Stimulated activated CD8-positive, alpha-beta memory T cell treated with anti-CD3 and anti-CD28 coated beads, Interleukin-12 subunit alpha, Interleukin-12 subunit beta, amount 100 ng/mL, for 24 hours (primary cell): ENCODE results near the gene SUSD6.

Experiments
- DNase-seq: peaks from one replicate; pipeline ENCODE4 v3.0.0-alpha.2; 2020; ENCODE audit errors: extremely low read depth

Gene SUSD6

DNA sequence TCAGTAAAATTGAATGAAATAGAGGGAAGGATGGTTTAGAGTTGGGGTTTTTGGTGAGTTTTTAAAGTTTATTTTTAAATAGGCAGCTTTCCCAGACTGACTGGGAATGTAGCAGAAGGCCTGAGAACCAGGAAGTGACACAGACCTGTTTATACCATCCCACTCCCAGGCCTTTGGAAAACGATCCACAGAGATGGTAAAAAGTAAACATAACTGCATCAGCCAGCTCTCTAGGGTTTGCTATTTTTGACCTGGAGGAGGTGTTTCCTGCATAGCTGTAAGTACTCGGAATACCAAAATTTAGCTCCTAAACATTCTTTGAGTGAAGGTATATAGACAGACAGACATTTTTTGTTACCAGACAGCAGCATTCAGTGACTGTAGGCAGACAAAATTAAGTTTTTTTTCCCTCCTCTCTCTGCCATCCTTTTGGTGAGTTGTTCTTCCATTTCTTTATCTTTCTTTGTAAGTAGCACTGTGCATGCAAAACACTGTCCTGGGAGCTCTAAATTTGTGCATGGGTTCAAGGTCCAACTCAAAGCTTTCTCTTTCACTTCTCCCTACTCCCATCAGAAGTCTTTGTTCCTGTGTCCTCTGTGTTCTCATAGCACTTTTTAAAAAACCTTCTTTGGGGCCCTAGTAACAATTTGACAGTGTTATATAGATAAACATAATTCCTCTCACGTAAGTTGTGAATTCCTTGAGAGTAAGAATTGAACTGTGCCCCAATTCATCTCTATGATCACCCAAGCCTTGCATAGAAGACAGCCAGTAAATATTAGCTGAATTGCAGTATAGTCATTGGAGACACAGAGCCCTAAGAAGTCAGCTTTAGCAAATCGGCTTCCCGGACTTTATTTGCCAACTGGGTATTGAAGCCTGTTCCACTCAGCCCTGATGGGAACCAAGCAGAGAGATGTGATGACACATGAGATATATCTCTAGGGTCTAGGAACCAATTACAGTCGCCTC, 37.4 kb downstream of the SUSD6 start:
- no peak for DNase-seq

DNA sequence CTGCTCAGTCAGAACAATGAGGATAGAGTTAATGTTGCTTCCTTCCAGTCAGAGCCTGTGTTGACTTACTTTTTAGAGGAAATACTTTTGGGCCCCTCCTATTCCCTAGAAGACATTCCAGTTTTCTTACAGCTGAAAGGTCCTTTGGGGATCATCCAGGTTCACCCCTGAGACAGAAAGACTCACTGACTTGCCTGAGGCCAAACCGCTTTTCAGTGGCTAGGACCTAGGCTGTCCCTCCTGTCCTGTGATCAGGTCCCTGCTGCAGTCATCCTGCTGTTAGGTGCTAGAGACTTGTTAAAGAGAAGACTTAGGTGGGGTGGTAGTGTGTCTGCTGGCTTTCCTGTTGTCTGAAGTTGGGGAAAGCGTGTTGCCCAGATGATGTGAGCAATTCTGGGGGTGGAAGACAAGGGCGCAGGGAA, 39.6 kb downstream of the SUSD6 start:
- DNase-seq: no peak

DNA sequence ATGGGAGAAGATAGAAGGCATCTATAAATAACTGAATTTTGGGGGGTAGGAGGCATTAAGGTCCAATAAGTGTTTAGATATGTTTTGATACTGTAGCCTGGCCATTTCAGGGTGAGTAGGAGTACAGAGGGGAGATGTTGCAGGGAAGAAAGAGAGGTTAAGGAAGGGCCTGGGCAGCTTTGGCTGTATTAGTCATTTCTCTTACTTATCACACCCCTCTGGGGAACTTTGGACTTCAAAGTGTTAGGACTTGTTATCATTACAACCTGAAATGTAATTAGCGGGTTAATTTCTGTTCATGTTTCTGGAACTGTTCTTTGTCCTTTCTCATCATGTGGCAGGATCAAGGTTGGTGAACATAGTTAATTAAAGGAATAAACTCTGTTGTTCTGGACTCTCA, 40.3 kb downstream of the SUSD6 start:
- no peak for DNase-seq

DNA sequence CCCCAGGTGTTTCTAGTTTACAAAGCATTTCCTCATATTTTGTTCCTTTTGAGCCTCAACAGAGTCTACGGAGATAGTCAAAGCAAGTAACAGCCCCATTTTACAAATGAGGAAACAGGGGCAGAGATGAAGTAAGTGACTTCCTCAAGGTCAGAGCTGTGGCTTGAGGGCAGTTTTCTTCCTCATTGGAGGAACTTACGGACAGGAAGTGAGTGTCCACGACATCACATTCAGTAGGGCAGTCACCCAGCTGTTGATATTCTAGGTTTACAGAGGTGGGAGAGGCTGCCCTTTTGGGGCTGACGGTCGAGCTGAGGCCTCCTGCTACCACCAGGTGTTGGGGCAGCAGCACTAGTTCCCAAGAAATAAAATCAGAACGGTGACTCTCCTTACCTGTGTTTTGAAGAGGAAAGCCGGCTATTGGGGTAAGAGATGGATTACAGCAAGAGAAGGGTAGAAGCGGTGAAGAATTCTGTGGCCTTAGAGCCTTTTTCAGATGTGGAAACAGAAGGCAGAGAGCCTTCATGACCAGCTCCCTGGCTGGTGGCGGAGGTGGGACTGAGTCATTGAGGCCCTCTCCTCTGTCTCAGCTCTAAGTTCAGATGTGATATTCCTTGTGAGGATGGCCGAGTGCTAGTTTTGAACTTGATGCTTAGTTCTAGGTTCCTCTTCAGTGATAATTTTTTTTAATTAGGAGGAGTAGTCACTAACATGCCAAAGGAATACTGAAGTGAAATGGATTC, 41.7 kb downstream of the SUSD6 start:
- no peak for DNase-seq

DNA sequence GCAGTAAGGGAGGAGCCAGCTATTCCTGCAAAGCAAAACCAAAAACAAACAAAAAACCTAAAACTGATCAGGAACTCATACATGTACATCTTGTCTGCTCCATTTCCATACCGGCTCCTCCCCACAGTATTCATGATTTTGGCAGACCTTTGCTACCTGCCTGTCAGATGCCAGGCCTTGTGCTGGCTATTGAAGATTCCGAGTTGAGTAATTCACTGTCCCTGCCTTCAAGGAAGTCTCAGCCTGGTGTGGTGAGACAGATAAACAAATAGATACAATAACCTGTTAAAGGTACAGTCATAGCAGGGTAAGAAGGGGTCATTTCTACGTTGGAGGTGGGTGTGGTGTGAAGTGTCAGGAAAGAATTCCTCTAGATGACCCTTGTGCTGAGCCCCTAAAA, 42.7 kb downstream of the SUSD6 start:
- no peak for DNase-seq

DNA sequence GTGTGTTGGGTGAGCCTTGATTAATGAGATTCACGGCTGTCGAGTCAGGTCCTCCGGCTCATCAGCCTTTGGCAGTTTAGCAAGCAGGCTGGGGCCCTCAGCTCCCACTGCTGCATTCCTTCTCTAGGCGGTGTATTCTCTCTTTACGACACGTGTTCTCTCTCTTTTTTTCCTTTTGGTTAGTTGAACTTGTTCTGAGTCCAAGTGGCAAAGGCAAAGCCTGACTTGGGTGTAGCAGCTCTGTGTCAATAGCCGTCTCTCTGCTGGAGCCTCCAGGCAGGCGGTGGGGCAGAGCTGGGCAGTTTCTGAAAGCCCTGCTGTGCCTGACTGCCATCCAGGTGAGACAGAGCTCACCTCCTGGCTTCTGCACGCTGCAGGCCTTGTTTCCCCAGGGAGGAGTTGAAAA, 46.6 kb downstream of the SUSD6 start:
- no peak for DNase-seq

DNA sequence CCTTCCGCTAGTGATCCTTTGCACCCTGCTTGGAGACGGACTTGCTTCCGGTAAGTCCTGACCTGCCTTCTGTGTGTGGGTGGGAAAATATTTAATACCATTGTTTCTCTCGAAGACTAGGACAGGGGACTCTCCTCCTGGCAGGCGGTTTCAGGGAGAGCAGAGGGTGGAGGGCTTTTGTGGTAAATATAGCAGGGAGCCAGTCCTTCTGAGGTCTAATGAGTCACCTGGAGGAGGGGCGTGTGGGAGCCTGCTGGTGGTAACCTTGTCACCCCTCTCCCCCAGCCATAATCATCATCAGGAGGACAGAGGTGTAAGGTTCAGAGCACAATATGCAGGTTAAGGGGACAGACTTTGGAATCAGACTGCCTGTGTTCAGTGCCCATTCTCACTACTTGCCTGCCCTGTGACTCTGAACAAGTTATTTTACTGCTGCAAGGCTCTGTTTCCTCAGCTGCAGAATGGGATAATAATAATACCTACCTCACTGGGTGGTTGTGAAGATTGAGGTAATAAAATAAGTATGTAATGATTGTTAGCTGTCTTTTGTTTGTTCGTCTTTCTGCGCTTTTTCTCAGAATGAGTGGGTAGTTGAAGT, 47.4 kb downstream of the SUSD6 start:
- no peak for DNase-seq

DNA sequence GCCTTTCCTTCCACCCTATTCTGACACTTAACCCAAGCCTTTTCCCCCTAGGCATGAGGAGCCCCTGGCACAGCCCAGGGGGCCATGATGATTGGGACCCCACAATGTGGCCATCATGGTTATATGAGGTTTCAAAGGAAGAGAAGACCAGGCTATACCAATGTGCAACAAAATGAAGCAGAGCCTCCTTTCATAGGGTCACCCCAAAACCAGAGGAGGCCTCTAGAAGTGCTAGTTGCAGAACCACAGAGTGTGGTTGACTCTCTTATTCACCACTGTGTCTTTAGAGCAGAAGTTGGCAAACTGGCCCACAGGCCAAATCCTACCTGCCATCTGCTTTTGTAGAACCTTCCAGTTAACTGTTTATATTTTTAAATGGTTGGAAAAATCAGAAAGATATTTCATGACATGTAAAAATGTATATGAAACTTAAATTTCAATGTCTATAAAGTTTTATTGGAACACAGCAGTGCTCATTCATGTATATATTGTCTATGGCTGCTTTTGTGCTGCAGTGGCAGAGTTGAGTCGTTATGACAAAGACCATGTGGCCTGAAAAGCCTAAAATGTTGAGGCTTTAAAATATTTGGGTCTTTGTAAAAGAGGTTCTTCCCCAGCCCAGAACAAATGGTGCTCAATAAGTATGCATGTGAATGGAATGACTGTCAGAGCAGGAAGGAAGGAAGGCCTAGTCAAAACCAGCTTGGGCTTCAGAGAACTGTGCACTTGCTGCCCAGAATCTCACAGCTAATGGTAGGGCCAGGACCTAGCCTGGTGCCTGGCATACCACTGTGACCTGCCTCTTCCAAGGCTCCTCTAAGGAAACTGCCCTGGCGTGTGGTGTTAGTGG, 49.2 kb downstream of the SUSD6 start:
- DNase-seq: no peak

DNA sequence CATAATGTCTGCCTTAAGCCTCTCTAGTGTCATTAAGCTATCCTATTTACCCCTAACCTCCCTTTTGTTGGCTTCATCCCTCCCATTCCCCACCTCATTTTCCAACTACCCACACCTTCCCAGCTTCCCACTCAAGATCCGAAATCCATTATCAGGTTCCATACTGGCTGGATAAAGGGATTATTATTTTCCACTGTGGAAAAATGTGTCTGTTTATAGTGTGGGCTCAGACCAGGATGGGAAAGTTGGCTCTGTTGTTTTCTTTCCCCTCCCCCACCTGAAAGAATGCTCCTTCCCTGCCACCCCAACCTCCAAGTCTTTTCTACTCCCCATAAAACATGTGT, 49.8 kb downstream of the SUSD6 start:
- DNase-seq: no peak

DNA sequence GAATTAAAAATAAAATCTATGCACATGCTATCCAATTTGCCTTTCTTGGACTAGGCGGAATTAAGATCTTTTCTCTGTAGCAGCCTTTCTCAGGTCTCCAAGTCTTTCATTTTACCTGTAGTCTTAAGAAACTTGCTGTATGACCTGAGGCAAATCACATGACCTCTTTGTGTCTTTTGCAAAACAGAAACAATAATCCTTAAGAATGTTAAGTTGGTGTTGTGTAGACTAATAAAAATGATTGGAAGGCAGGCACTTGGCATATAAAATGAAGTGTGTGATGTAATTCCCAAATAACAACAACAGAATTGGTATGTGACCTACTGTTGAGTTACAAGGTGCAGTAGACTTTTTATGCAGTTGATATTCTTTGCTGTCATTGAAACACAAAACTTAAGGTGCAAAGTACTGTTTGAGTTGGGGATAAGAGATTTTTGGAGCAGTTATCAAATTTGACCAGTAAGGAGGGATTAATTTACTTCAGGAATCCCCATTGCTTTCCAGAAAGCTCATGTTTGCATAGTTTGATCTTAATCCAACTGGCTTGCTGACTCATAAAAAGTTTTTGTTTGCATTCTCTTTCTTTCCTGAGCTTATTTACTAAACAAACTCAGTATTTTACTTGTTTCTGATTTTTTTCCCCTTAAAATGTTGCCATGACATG, 51.4 kb downstream of the SUSD6 start:
- no peak for DNase-seq

DNA sequence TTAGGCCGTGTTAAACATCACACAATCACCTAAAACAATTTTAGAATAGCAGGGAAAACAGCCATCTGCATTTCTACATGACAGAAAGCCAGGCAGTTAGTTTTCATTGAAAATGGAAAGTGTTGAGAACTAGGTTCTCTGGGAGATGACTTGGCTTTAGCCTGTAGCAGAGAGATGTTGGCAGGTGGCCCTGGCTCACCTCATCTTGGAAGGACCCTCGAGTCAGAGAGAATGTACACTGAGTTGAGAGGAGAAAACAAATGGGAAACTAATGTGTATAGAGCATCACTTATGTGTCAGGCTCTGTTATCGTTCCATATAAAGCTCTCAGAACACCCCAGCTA, 51.9 kb downstream of the SUSD6 start:
- no peak for DNase-seq

DNA sequence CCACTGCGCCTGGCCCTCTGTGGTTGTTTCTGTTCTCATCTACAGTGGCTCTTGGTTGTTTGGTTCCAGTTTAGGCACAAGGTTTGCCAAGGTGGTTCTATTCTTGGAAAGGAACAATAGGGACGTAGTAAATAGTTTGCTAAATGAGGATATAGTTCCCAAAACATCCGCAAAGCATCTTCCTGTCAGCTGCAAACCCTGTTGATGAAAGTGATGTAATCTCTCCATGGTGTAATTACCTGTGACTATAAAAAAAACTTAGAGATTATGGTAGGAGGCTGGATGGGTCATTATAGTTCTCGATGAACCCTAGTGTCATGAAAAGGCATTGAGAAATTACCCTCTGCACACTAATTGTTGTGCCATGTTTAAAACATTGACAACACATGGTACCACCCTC, 52.9 kb downstream of the SUSD6 start:
- no peak for DNase-seq

DNA sequence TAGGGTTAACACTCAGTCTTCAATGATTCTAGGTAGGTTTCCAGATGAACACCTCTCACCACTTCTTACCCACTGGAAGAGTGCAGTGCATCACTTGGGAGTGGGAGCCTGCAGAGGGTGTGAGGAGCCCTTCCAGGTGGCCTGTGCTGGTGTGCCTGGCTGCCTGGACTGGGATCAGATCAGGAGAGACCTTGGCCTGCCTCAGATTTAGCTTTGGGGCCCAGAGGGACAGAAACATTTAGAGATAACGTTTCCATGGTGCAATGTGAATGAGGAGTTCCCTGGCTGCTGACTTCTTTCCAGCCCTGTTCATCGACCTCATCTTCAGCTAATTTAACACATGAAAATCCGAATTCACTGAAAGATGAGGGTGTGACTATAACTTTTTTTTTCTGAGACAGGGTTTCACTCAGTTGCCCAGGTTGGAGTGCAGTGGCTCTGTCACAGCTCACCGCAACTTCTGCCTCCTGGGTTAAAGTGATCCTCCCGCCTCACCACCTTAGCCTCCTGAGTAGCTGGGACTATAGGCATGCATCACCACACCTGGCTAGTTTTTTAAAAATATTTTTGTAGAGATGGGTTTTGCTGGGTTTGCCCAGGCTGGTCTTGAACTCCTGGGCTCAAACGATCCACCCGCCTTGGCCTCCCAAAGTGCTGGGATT, 53.6 kb downstream of the SUSD6 start:
- no peak for DNase-seq

DNA sequence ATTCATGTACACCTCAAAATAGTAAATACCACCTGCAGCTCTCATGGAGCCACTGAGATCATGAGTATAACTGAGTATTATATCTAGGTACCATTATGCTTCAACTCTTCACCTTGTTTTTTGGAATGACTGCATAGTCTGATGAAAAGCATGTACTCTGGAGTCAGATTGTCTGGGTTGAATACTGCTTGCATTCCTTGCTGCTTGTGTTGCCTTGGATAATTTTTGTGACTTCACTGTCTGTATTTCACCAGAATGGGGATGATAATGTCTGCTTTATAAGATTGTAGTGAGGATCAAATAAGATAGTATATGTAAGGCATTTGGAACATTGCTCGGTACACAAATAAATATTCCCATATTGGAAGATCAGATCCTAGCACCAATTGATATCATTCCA, 54.2 kb downstream of the SUSD6 start:
- no peak for DNase-seq

DNA sequence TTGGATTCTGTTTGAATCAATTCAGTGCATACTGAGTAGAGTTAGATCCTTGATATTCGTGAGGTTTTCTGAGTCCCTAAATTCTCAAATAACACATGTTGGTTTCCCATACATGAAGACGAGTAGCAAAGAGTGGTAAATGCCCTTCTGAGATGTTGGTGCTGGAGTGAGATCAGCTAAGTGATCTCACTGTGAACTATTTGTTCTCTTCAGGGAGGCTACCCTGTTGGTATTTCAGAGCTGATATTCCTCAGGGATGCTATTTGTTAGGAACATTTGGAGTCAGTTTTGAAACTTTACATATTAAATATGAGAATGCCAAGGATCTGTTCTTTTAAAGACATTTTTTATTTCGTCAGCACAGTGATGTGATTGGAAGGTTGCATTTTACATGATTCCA, 54.7 kb downstream of the SUSD6 start:
- DNase-seq: no peak

DNA sequence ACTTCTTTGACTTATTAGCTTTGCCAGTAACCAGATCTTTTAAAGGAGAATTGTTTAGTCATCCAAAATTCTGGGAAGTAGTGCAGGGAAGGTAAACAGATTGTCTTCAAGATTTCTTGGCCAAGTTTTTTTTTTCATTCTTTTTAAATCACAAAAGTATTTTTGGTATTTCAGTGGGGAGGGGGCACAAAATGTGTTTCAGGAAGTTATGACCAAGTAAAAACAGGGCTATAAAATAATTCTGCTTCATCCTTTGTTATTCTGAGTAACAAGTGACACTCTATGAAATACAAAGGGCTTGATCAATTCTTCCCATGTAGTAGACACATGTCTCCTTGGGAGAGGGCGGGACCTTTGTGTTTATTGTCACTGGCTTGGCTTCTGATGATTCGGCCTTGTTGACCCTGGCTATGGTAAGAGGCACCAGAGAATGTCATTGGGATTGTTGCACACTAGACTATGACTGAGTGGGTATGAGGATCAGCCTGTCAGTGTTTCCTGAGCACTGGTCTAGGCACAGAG, 55.4 kb downstream of the SUSD6 start:
- DNase-seq: no peak

DNA sequence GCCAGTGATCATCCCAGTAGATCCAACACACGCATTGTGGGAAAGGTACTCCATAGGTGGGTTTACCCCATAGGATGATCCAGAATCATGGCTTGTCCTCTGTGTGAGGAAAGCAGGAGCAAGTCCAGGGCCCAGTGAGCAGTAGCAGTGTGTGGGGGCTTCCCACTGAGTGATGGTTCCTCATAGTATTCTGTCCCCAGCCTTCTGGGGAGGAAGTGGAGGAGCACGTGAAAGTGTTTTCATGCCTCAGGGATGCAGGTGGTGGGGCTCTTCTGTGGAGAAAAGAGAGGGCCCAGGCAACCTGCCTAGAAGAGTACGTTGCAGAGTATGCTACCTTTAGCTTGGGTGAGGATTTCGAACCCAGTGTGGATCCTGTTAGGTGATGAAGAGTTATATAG, 56.5 kb downstream of the SUSD6 start:
- no peak for DNase-seq

DNA sequence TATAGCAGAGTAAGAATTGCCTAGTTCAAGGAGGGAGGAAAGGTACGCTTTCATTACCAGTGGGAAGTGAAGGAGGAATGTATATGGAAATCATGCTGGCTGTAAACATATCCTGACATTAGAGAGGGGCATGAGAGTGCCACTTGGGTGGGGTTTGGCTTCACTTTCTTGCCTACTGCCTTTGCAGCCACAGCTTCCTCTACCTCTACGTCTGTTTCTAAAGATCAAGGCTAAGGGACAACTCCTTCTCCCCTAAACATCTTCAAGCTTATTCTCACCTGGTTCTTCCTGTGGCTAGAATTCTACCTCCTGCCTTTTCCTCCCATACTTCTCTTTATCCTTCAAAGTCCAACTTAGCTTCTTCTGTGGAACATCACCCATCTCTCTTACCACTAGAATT, 58.0 kb downstream of the SUSD6 start:
- no peak for DNase-seq

DNA sequence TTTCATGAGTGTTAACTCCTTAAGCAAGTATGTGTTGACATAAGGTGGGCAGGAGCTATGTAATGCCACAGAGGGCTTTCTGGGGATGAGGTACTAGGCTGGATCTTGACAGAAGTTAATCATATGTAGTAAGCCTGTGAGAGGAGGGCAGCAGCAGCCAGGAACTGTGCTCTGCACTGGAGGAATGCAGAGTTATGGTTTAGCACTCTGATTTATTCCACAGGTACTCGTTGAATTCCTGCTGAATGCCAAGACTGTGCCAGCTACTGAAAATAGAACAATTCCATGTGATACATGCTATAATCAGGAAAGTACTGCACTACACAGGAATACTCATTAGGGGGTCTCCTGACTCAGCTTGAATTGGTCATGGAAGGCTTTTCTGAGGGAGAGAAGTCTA, 58.7 kb downstream of the SUSD6 start:
- no peak for DNase-seq

DNA sequence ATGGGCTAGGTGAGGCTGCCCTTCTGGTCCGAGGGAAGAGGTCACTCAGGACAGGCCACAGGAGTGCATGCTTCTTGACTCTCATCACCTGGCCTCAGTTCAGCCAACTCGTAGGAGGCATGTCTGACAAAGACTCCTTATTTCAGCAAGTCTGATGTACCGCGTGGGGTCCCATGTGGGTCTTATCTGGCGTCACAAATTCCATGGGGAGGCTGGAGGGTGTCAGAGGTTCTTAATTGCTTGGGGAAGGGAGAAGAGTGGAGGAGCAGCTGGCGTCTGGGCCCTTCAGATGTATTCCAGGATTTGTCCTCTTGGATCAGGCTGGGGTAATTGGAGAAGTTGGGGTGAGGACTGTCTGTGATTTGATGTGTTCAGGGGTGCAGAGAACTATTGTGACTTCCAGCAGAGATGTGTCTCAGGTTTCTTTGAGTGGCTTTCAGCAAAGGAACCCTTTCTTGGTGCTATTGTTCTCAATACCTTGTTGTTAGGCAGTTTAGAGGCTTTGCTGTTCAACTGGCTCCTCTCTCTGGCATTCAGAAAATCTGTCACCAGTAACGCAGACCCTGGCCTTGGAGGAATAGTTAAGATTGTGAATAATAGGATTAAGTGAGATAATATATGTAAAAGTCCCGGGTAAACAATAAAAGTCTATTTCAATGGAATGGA, 60.1 kb downstream of the SUSD6 start:
- no peak for DNase-seq
